HG03558 (cell line): ENCODE data around the gene TMEM179.
"Not testable (repeated sequence)": the region's sequence is repeated elsewhere in the genome, so short reads cannot be mapped to it uniquely, and the experiment has no call there.

ENCODE experiments used
- ATAC-seq: cut with Tn5 transposase; IDR thresholded peaks from one replicate; pipeline ENCODE4 v1.9.1; 2021; ENCODE audit warnings: moderate number of reproducible peaks; ENCODE audit not compliant: unreplicated experiment; ENCODE audit errors: extremely low read depth

The TMEM179 gene

GRCh38 chr14:104589338-104590195 lies 15.0 kb downstream of the TMEM179 start:
- ATAC-seq, result no peak

GRCh38 chr14:104588066-104588857 lies 16.3 kb downstream of the TMEM179 start:
- no peak for ATAC-seq

GRCh38 chr14:104587641-104588040 lies 16.9 kb downstream of the TMEM179 start:
- no peak for ATAC-seq

- ATAC-seq, result no peak
Measured at GRCh38 chr14:104586832-104587620, 17.5 kb downstream of the TMEM179 start.

- ATAC-seq, result no peak
Measured at GRCh38 chr14:104585966-104586697, 18.4 kb downstream of the TMEM179 start.

- ATAC-seq, result no peak
Measured at GRCh38 chr14:104584557-104584956, 20.0 kb downstream of the TMEM179 start.

GRCh38 chr14:104583424-104584306 lies 20.9 kb downstream of the TMEM179 start:
- no peak for ATAC-seq

- ATAC-seq, result no peak
Measured at GRCh38 chr14:104582662-104583061, 21.9 kb downstream of the TMEM179 start.

GRCh38 chr14:104582005-104582404 lies 22.6 kb downstream of the TMEM179 start:
- ATAC-seq, result no peak

GRCh38 chr14:104581521-104581920 lies 23.1 kb downstream of the TMEM179 start:
- ATAC-seq, result no peak

- ATAC-seq, result no peak
Measured at GRCh38 chr14:104580961-104581360, 23.6 kb downstream of the TMEM179 start.

GRCh38 chr14:104579939-104580338 lies 24.6 kb downstream of the TMEM179 start:
- not testable (repeated sequence) for ATAC-seq

GRCh38 chr14:104579507-104579906 lies 25.1 kb downstream of the TMEM179 start, which contains the start of gene C14orf180:
C14orf180 (plus strand) TSS chr14:104579764; CDS start chr14:104586431, 6,667 bp downstream.
- ATAC-seq, result no peak

- ATAC-seq, result no peak
Measured at GRCh38 chr14:104578321-104578720, 26.3 kb downstream of the TMEM179 start.

GRCh38 chr14:104577847-104578301 lies 26.7 kb downstream of the TMEM179 start:
- no peak for ATAC-seq

- ATAC-seq, result no peak
Measured at GRCh38 chr14:104577426-104577825, 27.1 kb downstream of the TMEM179 start.

GRCh38 chr14:104576970-104577332 lies 27.6 kb downstream of the TMEM179 start:
- no peak for ATAC-seq

- ATAC-seq, result no peak
Measured at GRCh38 chr14:104576232-104576969, 28.2 kb downstream of the TMEM179 start.
